SU-DHL-6 (cell line): Measurements from ENCODE around the gene UBR2.

Source experiments
- H2AFZ ChIP-seq: fragments of 200-600 bp; sonication (generic); 2 replicates; pipeline ENCODE4 v1.6.1; 2014; ENCODE audit warnings: low read depth, mild to moderate bottlenecking, moderate library complexity, mixed read lengths, antibody characterized with exemption, low read length; ENCODE audit not compliant: severe bottlenecking
- H3F3A ChIP-seq: fragments of 200-600 bp; shearing (Covaris generic); 2 replicates; pipeline ENCODE4 v1.6.0; 2016; ENCODE audit warnings: antibody characterized with exemption, mild to moderate bottlenecking; ENCODE audit not compliant: insufficient read depth
- H3K27ac ChIP-seq: fragments of 200-600 bp; sonication (generic); 2 replicates; pipeline ENCODE4 v1.5.1; 2016; ENCODE audit warnings: low read depth, mild to moderate bottlenecking, low read length, moderate library complexity, mixed read lengths
- H3K27me3 ChIP-seq: fragments of 200-600 bp; sonication (generic), shearing (Covaris generic); 2 replicates; pipeline ENCODE4 v1.6.0; 2014; ENCODE audit warnings: mild to moderate bottlenecking, low read length
- H3K36me3 ChIP-seq: fragments of 200-600 bp; sonication (generic); 2 replicates; pipeline ENCODE4 v1.6.1; 2014; ENCODE audit warnings: mild to moderate bottlenecking, low read length, mixed read lengths
- H3K4me2 ChIP-seq: fragments of 300-600, 200-600 bp; shearing (Covaris generic), sonication (generic); 2 replicates; pipeline ENCODE4 v1.6.0; 2014; ENCODE audit warnings: low read length, low read depth, mild to moderate bottlenecking; ENCODE audit not compliant: poor library complexity, severe bottlenecking
- H3K4me3 ChIP-seq: fragments of 200-600 bp; sonication (generic); 2 replicates; pipeline ENCODE4 v1.5.1; 2014; ENCODE audit warnings: antibody characterized with exemption, low read length, mild to moderate bottlenecking, mixed read lengths; ENCODE audit not compliant: insufficient read depth, poor library complexity, severe bottlenecking
- H3K79me2 ChIP-seq: fragments of 200-600 bp; sonication (generic); 2 replicates; pipeline ENCODE4 v1.6.1; 2014; ENCODE audit warnings: mild to moderate bottlenecking, low read length, moderate library complexity; ENCODE audit not compliant: insufficient read depth
- H3K9ac ChIP-seq: fragments of 200-600 bp; sonication (generic); 2 replicates; pipeline ENCODE4 v1.7.0; 2014; ENCODE audit warnings: mild to moderate bottlenecking, low read length
- H3K9me2 ChIP-seq: fragments of 200-600 bp; sonication (generic); replicated peaks from 2 replicates; pipeline ENCODE4 v1.6.1; 2014; ENCODE audit warnings: low read length; ENCODE audit not compliant: insufficient read depth
- H3K9me3 ChIP-seq: fragments of 200-600 bp; sonication (generic); 2 replicates; pipeline ENCODE4 v1.6.1; 2014; ENCODE audit warnings: low read length, mixed read lengths; ENCODE audit not compliant: insufficient read depth
- H4K20me1 ChIP-seq: fragments of 200-600 bp; sonication (generic); 2 replicates; pipeline ENCODE4 v1.6.1; 2014; ENCODE audit warnings: low read depth, mild to moderate bottlenecking, antibody characterized with exemption, low read length, moderate library complexity, mixed read lengths
- EZH2phosphoT487 ChIP-seq: fragments of 200-600 bp; sonication (generic), shearing (Covaris generic); conservative IDR thresholded peaks from 2 replicates; pipeline ENCODE4 v1.6.1; 2018; ENCODE audit warnings: mild to moderate bottlenecking, antibody characterized with exemption, low read length, moderate library complexity, mixed read lengths
- TF ChIP-seq, protein P1 (sequence below): fragments of 200-600 bp; sonication (generic); IDR thresholded peaks from one replicate; pipeline ENCODE4 v1.5.1; 2017; ENCODE audit warnings: antibody characterized with exemption, mild to moderate bottlenecking, low read length, moderate library complexity; ENCODE audit not compliant: insufficient read depth, poor library complexity, severe bottlenecking

UBR2 gene

DNA sequence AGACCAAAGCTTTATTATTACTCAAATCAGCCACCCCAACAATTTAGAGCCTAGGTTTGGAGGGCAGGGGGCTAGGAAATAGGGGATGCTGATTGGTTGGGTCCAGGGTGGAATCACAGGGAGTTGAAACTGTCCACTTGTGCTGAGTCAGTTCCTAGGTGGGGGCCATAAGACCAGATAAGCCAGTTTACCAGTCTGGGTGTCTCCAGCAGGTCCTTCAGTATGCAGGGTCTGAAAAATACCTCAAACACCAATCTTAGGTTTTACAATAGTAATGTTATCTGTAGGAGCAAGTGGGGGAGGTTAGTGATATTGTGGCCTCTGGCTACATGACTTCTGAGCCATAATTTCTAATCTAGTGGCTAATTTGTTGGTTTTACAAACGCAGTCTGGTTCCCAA is 63.2 kb downstream of the UBR2 start:
- Histone ChIP-seq H3F3A (no peaks in the 10 kb centered on the region), H2AFZ (no peak overlapping the region), H3K9me2 (no peaks in the 10 kb centered on the region), H3K4me2 (no peak overlapping the region), H3K27me3 (no peaks in the 10 kb centered on the region), H3K36me3 (no peaks in the 10 kb centered on the region), H3K27ac (no peak overlapping the region), H3K4me3 (no peak overlapping the region), H3K9me3 (no peaks in the 10 kb centered on the region), H4K20me1 (no peaks in the 10 kb centered on the region), H3K9ac (no peak overlapping the region), H3K79me2 (no peaks in the 10 kb centered on the region)
- TF ChIP-seq EZH2phosphoT487, result no peak
- TF ChIP-seq, protein P1, sequence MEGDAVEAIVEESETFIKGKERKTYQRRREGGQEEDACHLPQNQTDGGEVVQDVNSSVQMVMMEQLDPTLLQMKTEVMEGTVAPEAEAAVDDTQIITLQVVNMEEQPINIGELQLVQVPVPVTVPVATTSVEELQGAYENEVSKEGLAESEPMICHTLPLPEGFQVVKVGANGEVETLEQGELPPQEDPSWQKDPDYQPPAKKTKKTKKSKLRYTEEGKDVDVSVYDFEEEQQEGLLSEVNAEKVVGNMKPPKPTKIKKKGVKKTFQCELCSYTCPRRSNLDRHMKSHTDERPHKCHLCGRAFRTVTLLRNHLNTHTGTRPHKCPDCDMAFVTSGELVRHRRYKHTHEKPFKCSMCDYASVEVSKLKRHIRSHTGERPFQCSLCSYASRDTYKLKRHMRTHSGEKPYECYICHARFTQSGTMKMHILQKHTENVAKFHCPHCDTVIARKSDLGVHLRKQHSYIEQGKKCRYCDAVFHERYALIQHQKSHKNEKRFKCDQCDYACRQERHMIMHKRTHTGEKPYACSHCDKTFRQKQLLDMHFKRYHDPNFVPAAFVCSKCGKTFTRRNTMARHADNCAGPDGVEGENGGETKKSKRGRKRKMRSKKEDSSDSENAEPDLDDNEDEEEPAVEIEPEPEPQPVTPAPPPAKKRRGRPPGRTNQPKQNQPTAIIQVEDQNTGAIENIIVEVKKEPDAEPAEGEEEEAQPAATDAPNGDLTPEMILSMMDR, result no peak

- H4K20me1 ChIP-seq, result no peaks in the 10 kb centered on the region
- H3K36me3 ChIP-seq, result 0 out of 2 replicates have a peak, but pooled peaks cover 3% of the 10 kb centered on the region
- no peak overlapping the region for H3K4me2 ChIP-seq
- no peak overlapping the region for H3K27ac ChIP-seq
- H3K79me2 ChIP-seq, result no peaks in the 10 kb centered on the region
- TF ChIP-seq, protein P1, result no peak
- TF ChIP-seq EZH2phosphoT487, result no peak
- no peak overlapping the region for H3K4me3 ChIP-seq
- H3K27me3 ChIP-seq, result no peaks in the 10 kb centered on the region
- no peaks in the 10 kb centered on the region for H3F3A ChIP-seq
- no peaks in the 10 kb centered on the region for H3K9me2 ChIP-seq
- no peaks in the 10 kb centered on the region for H3K9me3 ChIP-seq
- no peak overlapping the region for H3K9ac ChIP-seq
- no peak overlapping the region for H2AFZ ChIP-seq
Measured at GRCh38 chr6:42627674-42628073, 63.8 kb downstream of the UBR2 start.

DNA sequence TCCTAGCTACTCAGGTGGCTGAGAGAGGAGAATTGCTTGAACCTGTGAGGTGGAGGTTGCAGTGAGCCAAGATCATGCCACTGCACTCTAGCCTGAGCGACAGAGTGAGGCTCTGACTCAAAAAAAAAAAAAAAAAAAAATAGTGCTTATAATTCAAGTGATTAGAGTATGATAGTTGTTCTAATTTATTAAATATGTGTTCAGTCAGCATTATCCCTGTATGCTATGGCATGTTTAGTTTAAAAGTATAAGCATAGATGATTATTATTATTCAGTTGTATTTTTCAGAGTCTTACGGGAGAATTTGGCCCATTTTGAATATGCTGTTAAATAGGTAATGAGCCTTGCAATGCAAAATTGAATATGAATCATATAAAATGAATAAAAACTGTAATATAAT is 64.8 kb downstream of the UBR2 start:
- H3K27ac ChIP-seq, result no peak overlapping the region
- no peaks in the 10 kb centered on the region for H4K20me1 ChIP-seq
- no peaks in the 10 kb centered on the region for H3K27me3 ChIP-seq
- H3K9me2 ChIP-seq, result no peaks in the 10 kb centered on the region
- no peak overlapping the region for H3K4me3 ChIP-seq
- no peaks in the 10 kb centered on the region for H3F3A ChIP-seq
- no peak overlapping the region for H3K4me2 ChIP-seq
- no peaks in the 10 kb centered on the region for H3K79me2 ChIP-seq
- no peaks in the 10 kb centered on the region for H3K9me3 ChIP-seq
- no peak overlapping the region for H2AFZ ChIP-seq
- TF ChIP-seq, protein P1, result no peak
- TF ChIP-seq EZH2phosphoT487, result no peak
- no peak overlapping the region for H3K9ac ChIP-seq
- peaks cover 7% of the 10 kb centered on the region; the same call in 1 of the 2 replicates for H3K36me3 ChIP-seq
